Keratinocyte (primary cell): Measurements from ENCODE around the gene EIF5AL1. TPM values are rescaled to one million over a fixed set of nuclear protein-coding genes. Genes with fewer than 3 reads are reported as not detected.
A peak's percentile ranks its signal among the peaks of the same experiment; 100 is the strongest.
"Not testable (repeated sequence)": the region's sequence is repeated elsewhere in the genome, so short reads cannot be mapped to it uniquely, and the experiment has no call there.

ENCODE experiments used
- DNase-seq: peaks from one replicate; pipeline ENCODE4 v3.0.0-alpha.2; 2011; ENCODE audit warnings: low read depth, missing footprints, low spot score
- FAIRE-seq: peaks from 2 replicates; lab custom pipeline; 2011; peaks lifted over from hg19 to GRCh38; lab: Jason Lieb, UNC
- H2AFZ ChIP-seq: 2 replicates; pipeline ENCODE4 v1.6.0; 2012; ENCODE audit warnings: low read length, control low read depth, inconsistent platforms; ENCODE audit not compliant: control insufficient read depth
- H3K27ac ChIP-seq: 2 replicates; pipeline ENCODE4 v1.5.1; 2011; ENCODE audit warnings: low read length; ENCODE audit not compliant: control insufficient read depth, insufficient read depth
- H3K27me3 ChIP-seq: 3 replicates; pipeline ENCODE4 v1.6.0; 2011; ENCODE audit warnings: low read length; ENCODE audit not compliant: control insufficient read depth, insufficient read depth; ENCODE audit errors: extremely low read depth
- H3K36me3 ChIP-seq, 2 experiments: 2 replicates in 1 of 2; 3 replicates in 1 of 2; pipeline ENCODE4 v1.5.1; 2011; ENCODE audit warnings: low read length in 2 of 2, mild to moderate bottlenecking in 1 of 2; ENCODE audit not compliant: control insufficient read depth in 2 of 2, insufficient read depth in 2 of 2; ENCODE audit errors: extremely low read depth in 1 of 2
- H3K4me1 ChIP-seq: 3 replicates; pipeline ENCODE4 v1.5.1; 2011; ENCODE audit warnings: low read length; ENCODE audit not compliant: control insufficient read depth, insufficient read depth; ENCODE audit errors: extremely low read depth
- H3K4me2 ChIP-seq: 3 replicates; pipeline ENCODE4 v1.6.0; 2011; ENCODE audit warnings: low read depth, low read length; ENCODE audit not compliant: control insufficient read depth, insufficient read depth; ENCODE audit errors: extremely low read depth
- H3K4me3 ChIP-seq, 3 experiments: fragments of 200-600 bp in 1 of 3; sonication (generic) in 1 of 3; 2 replicates in 2 of 3; 3 replicates in 1 of 3; pipeline ENCODE4 v1.5.1; 2011 to 2016; ENCODE audit warnings: low read length in 3 of 3, mild to moderate bottlenecking in 3 of 3, control low read depth in 2 of 3, inconsistent platforms in 1 of 3, low read depth in 1 of 3, mixed read lengths in 1 of 3, mixed run types in 1 of 3, moderate library complexity in 1 of 3; ENCODE audit not compliant: control insufficient read depth in 2 of 3, insufficient read depth in 2 of 3; ENCODE audit errors: extremely low read depth in 1 of 3
- H3K79me2 ChIP-seq: 2 replicates; pipeline ENCODE4 v1.6.0; 2012; ENCODE audit warnings: low read length; ENCODE audit not compliant: control insufficient read depth, insufficient read depth
- H3K9ac ChIP-seq: 3 replicates; pipeline ENCODE4 v1.6.0; 2011; ENCODE audit warnings: low read length; ENCODE audit not compliant: control insufficient read depth, insufficient read depth; ENCODE audit errors: extremely low read depth
- H3K9me1 ChIP-seq: 3 replicates; pipeline ENCODE4 v1.6.0; 2011; ENCODE audit warnings: low read length; ENCODE audit not compliant: control insufficient read depth, insufficient read depth; ENCODE audit errors: extremely low read depth
- H3K9me3 ChIP-seq: 2 replicates; pipeline ENCODE4 v1.5.1; 2012; ENCODE audit warnings: low read depth, low read length; ENCODE audit not compliant: control insufficient read depth
- H4K20me1 ChIP-seq: 3 replicates; pipeline ENCODE4 v1.6.0; 2011; ENCODE audit warnings: low read length; ENCODE audit not compliant: control insufficient read depth, insufficient read depth; ENCODE audit errors: extremely low read depth
- CTCF ChIP-seq, 3 experiments: IDR thresholded peaks in 1 of 3; conservative IDR thresholded peaks in 1 of 3; optimal IDR thresholded peaks in 1 of 3; 2 replicates in 2 of 3; 3 replicates in 1 of 3; pipeline versions ENCODE3 to v1.5.1; 2011; ENCODE audit warnings: low read length in 3 of 3, mild to moderate bottlenecking in 3 of 3, moderate library complexity in 2 of 3, control low read depth in 1 of 3, inconsistent platforms in 1 of 3; ENCODE audit not compliant: insufficient read depth in 2 of 3; ENCODE audit errors: extremely low read depth in 1 of 3
- EZH2 ChIP-seq: IDR thresholded peaks from one replicate; pipeline ENCODE4 v1.6.1; 2012; ENCODE audit warnings: inconsistent platforms, mild to moderate bottlenecking, low read length, moderate library complexity
- dilution Hi-C: fragments of 300-500 bp; cut with MboI; formaldehyde crosslinking; loops from one replicate; pipeline ENCODE4 v1.7.0; 2020; ENCODE audit warnings: low sequenced_read_pairs; ENCODE audit not compliant: extremely low pct_ligation_motif_present
- polyA minus RNA-seq, 3 experiments: library from RNA; depleted of rRNA, polyadenylated mRNA; stranded (reverse); fragments of >200 nt; gene quantifications; 1 replicate in 1 of 3; 2 replicates in 1 of 3; 3 replicates in 1 of 3; pipeline ENCODE4 v1.2.3, GENCODE V29; 2011
- polyA plus RNA-seq, 5 experiments: library from polyadenylated mRNA; depleted of rRNA in 3 of 5; stranded (reverse) in 3 of 5; stranded (forward) in 1 of 5; unstranded in 1 of 5; fragments of >200 nt; gene quantifications; 1 replicate in 1 of 5; 2 replicates in 3 of 5; 3 replicates in 1 of 5; pipeline versions ENCODE4 v1.2.1 to v1.2.3, GENCODE V29; 2011 to 2012; ENCODE audit warnings: missing spikeins in 2 of 5, low read depth in 1 of 5, low replicate concordance in 1 of 5

The EIF5AL1 gene
- polyA plus RNA-seq, result 0.91 to 2.3 TPM (median 1.2 TPM) in 3 replicates
- 0.79 TPM for polyA plus RNA-seq (2011; ENCODE audit: low read depth)
- polyA plus RNA-seq (2011; cell fraction: cytosol; rRNA removed), result 2.9 and 4.6 TPM in 2 replicates
- polyA plus RNA-seq (2011; cell fraction: nucleus; rRNA removed), result 0.85 and 1.3 TPM in 2 replicates
- 0.77 and 2.1 TPM in 2 replicates for polyA plus RNA-seq (2012; ENCODE audit: low replicate concordance)
- 0.33 to 3.0 TPM (median 1.9 TPM) in 3 replicates for polyA minus RNA-seq
- polyA minus RNA-seq (2011; cell fraction: cytosol; rRNA and poly(A)+ RNA removed), result 1.2 TPM
- polyA minus RNA-seq (2011; cell fraction: nucleus; rRNA and poly(A)+ RNA removed), result 0.47 and 0.53 TPM in 2 replicates

GRCh38 chr10:79511891-79512583 is at the start of gene EIF5AL1:
Gene EIF5AL1, plus strand, starts transcription at chr10:79512533. Its CDS starts 117 bp downstream, at chr10:79512650.
- DNase-seq, H2AFZ ChIP-seq, H3K27ac ChIP-seq, dilution Hi-C loops, H3K9me1 ChIP-seq, H3K27me3 ChIP-seq, H3K36me3 ChIP-seq, H4K20me1 ChIP-seq, H3K79me2 ChIP-seq, H3K4me1 ChIP-seq, H3K4me3 ChIP-seq, H3K4me2 ChIP-seq, H3K9me3 ChIP-seq, H3K9ac ChIP-seq: not testable (repeated sequence)
- FAIRE-seq, result peak; percentile 5

GRCh38 chr10:79463578-79464496 is 48.5 kb upstream of the EIF5AL1 start:
- H3K4me1 ChIP-seq, result no peaks in the 10 kb centered on the region
- no peaks in the 10 kb centered on the region for H4K20me1 ChIP-seq
- dilution Hi-C loops, result no loop called here
- no peaks in the 10 kb centered on the region for H3K36me3 ChIP-seq
- peaks cover 9% of the 10 kb centered on the region for H3K27me3 ChIP-seq
- TF ChIP-seq CTCF (optimal IDR thresholded peaks at IDR 0.05 in 1 of 3, IDR thresholded peaks at IDR 0.05 in 1 of 3, conservative IDR thresholded peaks at IDR 0.05 in 1 of 3; ENCODE audit: extremely low read depth in 1 of 3, insufficient read depth in 2 of 3, low read length in 3 of 3) (no peak), EZH2 (no peak)
- H3K27ac ChIP-seq, result no peak overlapping the region
- H3K4me3 ChIP-seq, result no peak overlapping the region
- no peak overlapping the region for H2AFZ ChIP-seq
- no peak for FAIRE-seq
- H3K4me2 ChIP-seq, result no peak overlapping the region
- no peaks in the 10 kb centered on the region for H3K9me3 ChIP-seq
- H3K9me1 ChIP-seq, result no peaks in the 10 kb centered on the region
- no peak overlapping the region for H3K9ac ChIP-seq
- no peak for DNase-seq
- H3K79me2 ChIP-seq, result no peaks in the 10 kb centered on the region
